Activated T-cell treated with anti-CD3 and anti-CD28 coated beads, Interleukin-2, amount 50 U/mL, for 4 hours (primary cell): ENCODE results near the gene CYP4Z1. TPM values are rescaled to one million over a fixed set of nuclear protein-coding genes. Genes with fewer than 3 reads are reported as not detected.
"Not testable (repeated sequence)": the region's sequence is repeated elsewhere in the genome, so short reads cannot be mapped to it uniquely, and the experiment has no call there.

Experiments
- ATAC-seq, 2 donors: fragments of 200-7000 bp; cut with Tn5 transposase; one replicate each; pipeline ENCODE4 v1.10.0; 2021
- DNase-seq: peaks from one replicate; pipeline ENCODE4 v3.0.0-alpha.2; 2020
- H3K27me3 Mint-ChIP-seq: one replicate; pipeline ENCODE4 v1.8.0; 2021; ENCODE audit warnings: low read depth, mixed read lengths
- H3K36me3 Mint-ChIP-seq: one replicate; pipeline ENCODE4 v1.8.0; 2022; ENCODE audit warnings: mixed read lengths; ENCODE audit not compliant: insufficient read depth
- H3K4me1 Mint-ChIP-seq: one replicate; pipeline ENCODE4 v1.8.0; 2021; ENCODE audit warnings: low read depth, mixed read lengths
- H3K4me3 Mint-ChIP-seq: one replicate; pipeline ENCODE4 v1.8.0; 2021; ENCODE audit warnings: mild to moderate bottlenecking, moderate library complexity, mixed read lengths
- H3K9me3 Mint-ChIP-seq: one replicate; pipeline ENCODE4 v1.8.0; 2021; ENCODE audit warnings: mixed read lengths
- total RNA-seq, 3 donors: library from RNA; stranded (reverse); gene quantifications; one replicate each; pipeline ENCODE4 v1.2.1, GENCODE V29; 2021

Gene CYP4Z1, protein sequence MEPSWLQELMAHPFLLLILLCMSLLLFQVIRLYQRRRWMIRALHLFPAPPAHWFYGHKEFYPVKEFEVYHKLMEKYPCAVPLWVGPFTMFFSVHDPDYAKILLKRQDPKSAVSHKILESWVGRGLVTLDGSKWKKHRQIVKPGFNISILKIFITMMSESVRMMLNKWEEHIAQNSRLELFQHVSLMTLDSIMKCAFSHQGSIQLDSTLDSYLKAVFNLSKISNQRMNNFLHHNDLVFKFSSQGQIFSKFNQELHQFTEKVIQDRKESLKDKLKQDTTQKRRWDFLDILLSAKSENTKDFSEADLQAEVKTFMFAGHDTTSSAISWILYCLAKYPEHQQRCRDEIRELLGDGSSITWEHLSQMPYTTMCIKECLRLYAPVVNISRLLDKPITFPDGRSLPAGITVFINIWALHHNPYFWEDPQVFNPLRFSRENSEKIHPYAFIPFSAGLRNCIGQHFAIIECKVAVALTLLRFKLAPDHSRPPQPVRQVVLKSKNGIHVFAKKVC
- not detected for total RNA-seq

DNA sequence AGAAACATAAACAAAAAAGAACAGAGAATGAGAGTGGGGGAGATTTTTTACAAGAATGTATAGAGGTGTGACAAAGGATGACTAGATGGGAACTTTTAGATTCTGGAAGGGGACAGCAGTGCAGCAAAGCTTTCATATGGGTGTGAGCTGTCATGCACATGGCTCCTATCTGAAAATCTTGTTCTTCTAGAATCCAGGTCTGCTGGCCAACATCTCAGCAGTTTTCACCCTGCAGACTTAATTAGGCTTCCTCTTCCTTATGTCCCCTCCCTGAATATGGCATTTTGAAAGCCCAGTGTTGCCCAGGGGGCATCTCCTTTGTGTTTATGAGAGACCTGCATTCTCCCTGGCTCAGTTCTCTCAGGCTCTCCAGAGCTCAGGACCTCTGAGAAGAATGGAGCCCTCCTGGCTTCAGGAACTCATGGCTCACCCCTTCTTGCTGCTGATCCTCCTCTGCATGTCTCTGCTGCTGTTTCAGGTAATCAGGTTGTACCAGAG, at the start of gene CYP4Z1:
Gene CYP4Z1, plus strand, starts transcription at position 135 of the 498 bp plus-strand sequence. Its CDS starts 260 bp downstream, at position 395.
- H3K4me3 Mint-ChIP-seq: no peak within 1 kb of the TSS
- H3K9me3 Mint-ChIP-seq: no peaks in the 10 kb centered on the region
- ATAC-seq (no peak), DNase-seq (no peak)
- H3K27me3 Mint-ChIP-seq: peaks cover 19% of the 10 kb centered on the region
- H3K36me3 Mint-ChIP-seq: no peaks in the 10 kb centered on the region
- H3K4me1 Mint-ChIP-seq: no peaks in the 10 kb centered on the region

DNA sequence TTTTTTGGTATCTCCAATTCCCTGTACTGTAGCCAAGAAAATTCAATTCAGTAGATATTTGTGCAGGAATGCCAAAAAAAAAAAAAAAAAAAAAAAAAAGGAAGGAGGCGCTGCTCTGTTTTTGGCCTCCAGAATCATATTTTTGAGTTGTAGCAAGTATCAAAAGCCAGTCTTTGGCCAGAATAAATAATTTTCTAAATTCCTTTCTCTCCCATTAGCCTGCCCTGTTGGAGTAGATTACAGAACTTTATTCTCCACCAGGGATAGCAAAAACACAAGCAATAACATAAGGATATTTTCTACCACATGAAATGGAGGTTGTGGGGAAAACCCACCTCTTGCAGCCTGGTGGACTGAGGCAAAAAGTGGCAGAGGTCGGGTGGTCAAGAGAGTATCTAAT, 46.0 kb upstream of the CYP4Z1 start:
- ATAC-seq: no peak
- Mint-ChIP-seq H3K27me3 (peaks cover 40% of the 10 kb centered on the region), H3K36me3 (no peaks in the 10 kb centered on the region), H3K9me3 (peaks cover 3% of the 10 kb centered on the region), H3K4me1 (no peaks in the 10 kb centered on the region), H3K4me3 (no peak overlapping the region)
- DNase-seq: no peak

DNA sequence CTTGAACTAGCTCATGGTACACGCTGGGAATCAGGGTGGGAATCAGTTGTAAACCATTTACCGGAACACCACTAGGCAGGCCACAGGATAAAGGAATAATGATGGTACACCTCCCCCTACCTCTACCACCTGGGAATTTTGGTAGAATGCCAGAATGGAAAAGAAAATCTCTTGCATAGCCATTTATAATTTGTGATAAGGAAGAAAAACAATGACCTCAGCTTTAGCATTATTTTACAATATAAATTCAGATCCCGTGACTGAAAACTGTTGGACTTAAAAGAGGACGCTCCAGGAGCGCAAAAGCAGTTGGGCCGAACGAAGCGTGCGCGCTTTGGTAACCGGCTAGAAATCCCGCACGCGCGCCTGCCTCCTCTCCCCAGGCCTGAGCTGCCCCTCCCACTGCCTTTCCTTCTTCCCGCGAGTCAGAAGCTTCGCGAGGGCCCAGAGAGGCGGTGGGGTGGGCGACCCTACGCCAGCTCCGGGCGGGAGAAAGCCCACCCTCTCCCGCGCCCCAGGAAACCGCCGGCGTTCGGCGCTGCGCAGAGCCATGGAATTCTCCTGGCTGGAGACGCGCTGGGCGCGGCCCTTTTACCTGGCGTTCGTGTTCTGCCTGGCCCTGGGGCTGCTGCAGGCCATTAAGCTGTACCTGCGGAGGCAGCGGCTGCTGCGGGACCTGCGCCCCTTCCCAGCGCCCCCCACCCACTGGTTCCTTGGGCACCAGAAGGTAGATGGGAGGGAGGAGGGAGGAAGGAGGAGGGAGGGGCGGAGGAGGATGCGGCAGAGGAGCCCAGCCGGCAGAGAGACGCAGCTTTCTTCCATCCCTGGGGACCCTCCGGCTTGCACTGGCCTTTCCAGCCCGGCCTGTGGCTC, 43.5 kb upstream of the CYP4Z1 start, which contains the start of gene CYP4X1:
Gene CYP4X1, plus strand, starts transcription at position 402 of the 873 bp plus-strand sequence. Its CDS starts 149 bp downstream, at position 551.
- no peaks in the 10 kb centered on the region for H3K36me3 Mint-ChIP-seq
- DNase-seq (no peak), ATAC-seq (no peak)
- H3K27me3 Mint-ChIP-seq: peaks cover 34% of the 10 kb centered on the region
- H3K4me3 Mint-ChIP-seq: no peak within 1 kb of the TSS
- no peaks in the 10 kb centered on the region for H3K4me1 Mint-ChIP-seq
- H3K9me3 Mint-ChIP-seq: no peaks in the 10 kb centered on the region

DNA sequence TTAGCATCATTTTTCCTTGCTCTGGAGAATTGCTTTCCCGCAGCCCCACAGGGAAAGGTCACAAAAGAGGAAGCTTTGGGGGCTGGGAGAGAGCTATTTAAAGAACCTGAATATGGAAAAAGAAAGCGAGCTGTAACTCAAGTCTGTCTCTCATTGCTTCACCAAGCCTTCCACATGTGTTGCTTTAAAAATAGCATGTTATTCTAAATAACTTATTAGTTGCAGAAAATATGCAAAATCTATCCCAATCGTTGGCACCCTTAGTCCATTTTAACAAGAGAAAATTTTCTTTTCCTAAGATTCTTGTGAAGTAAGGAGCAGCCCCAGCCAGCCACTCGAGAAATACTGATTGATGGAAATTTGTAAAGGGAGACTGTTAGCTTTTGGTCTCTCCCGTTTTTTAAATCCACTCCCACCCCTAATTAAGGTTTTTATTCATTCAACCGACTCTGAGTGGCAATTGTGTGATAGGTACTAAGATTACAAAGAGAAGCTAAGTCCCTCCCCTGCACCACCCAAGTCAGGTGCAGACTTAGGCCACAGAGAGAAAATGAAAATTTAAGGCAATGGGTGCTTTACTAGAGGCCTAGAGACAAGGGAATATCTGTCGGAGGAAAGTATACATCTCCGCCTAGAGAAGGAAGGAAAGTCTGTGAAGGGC, 42.8 kb upstream of the CYP4Z1 start:
- no peaks in the 10 kb centered on the region for H3K36me3 Mint-ChIP-seq
- no peaks in the 10 kb centered on the region for H3K9me3 Mint-ChIP-seq
- DNase-seq (no peak), ATAC-seq (no peak)
- no peak overlapping the region for H3K4me3 Mint-ChIP-seq
- peaks cover 34% of the 10 kb centered on the region for H3K27me3 Mint-ChIP-seq
- no peaks in the 10 kb centered on the region for H3K4me1 Mint-ChIP-seq

DNA sequence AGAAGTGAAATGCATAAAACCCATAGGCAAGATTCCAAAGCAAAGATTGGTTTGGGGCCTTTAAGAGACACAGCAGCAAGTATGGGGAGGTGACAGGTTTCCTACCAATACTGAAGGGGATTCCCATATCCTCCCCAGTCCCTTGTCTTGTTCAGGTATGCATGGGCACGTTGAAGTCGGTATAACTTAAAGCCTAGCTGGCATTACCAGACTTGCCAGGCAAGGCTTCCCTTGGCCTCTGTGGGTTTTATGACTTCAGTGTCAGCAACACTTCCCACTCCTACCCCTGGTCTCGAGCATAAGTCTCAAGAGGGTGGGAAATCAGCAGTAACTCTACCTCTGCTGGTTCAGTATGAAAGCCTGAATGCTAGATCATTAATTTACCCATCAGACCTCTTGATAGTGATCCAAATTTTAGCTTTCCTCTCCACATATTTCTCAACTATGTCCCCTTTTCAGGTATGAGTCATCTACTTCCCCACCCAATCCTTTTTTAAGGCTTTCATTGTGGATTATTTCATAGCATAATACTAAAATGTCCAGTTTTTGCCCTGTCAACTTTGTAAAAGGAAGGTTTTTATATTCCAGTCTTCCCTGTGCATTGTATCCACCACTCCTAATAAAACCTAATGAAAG, 36.7 kb upstream of the CYP4Z1 start:
- ATAC-seq: no peak
- Mint-ChIP-seq H3K9me3 (no peaks in the 10 kb centered on the region), H3K27me3 (peaks cover 22% of the 10 kb centered on the region), H3K4me3 (no peak overlapping the region), H3K4me1 (no peaks in the 10 kb centered on the region), H3K36me3 (no peaks in the 10 kb centered on the region)
- DNase-seq: no peak

DNA sequence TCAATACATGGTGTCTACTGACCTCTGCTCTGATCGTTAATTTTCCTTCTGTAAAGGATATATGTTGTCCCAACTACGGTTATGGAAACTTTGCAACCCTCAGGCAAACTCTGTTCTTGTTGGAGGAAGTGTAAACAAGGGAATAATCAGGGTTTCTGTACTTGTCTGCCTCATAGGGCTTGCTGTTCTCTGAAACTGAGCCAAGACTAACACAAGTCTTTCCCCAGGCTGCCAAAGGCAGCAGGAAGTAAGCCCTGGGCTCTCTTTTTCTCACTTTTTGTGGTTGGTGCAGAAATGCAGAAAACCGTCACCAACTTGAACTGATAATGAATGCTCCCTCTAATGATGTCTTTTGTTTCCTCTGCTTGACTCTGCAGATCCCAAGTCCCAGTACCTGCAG, 36.0 kb upstream of the CYP4Z1 start:
- Mint-ChIP-seq H3K9me3 (no peaks in the 10 kb centered on the region), H3K4me1 (no peaks in the 10 kb centered on the region), H3K36me3 (no peaks in the 10 kb centered on the region), H3K4me3 (no peak overlapping the region), H3K27me3 (peaks cover 16% of the 10 kb centered on the region)
- no peak for DNase-seq
- no peak for ATAC-seq

DNA sequence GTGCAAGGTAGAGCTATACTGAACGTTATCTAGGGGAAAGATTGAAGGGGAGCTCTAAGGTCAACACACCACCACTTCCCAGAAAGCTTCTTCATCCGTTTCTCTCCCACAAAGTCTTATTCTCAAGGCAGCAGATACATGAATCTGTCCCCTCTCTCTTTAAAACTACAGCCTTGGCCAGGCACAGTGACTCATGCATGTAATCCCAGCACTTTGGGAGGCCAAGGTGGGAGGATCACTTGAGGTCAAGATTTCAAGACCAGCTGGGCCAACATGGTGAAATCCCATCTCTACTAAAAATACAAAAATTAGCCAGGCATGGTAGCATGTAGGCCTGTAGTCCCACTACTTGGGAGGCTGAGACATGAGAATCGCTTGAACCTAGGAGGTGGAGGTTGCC, 35.4 kb upstream of the CYP4Z1 start:
- Mint-ChIP-seq H3K9me3 (no peaks in the 10 kb centered on the region), H3K36me3 (no peaks in the 10 kb centered on the region), H3K4me3 (no peak overlapping the region), H3K4me1 (no peaks in the 10 kb centered on the region), H3K27me3 (peaks cover 16% of the 10 kb centered on the region)
- ATAC-seq (no peak), DNase-seq (no peak)

DNA sequence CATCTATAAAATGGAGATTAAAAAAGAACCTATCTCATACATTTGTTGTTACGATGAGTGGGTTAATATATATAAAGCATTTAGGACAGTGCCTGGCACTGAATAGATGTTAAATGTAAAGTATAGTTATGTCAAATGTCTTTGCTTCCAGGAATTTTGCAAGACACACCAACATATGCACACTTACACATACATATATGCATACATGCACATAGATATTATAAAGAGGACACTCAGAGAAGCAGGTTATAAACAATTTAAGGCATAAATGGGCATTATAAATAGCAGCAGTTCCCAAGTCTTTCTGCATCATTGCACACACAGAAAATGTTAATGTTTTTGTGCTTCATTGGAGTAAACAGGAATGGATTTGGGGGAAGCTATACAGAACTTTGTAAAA, 30.3 kb upstream of the CYP4Z1 start:
- H3K27me3 Mint-ChIP-seq: peaks cover 17% of the 10 kb centered on the region
- ATAC-seq (no peak), DNase-seq (no peak)
- no peak overlapping the region for H3K4me3 Mint-ChIP-seq
- no peaks in the 10 kb centered on the region for H3K36me3 Mint-ChIP-seq
- H3K9me3 Mint-ChIP-seq: no peaks in the 10 kb centered on the region
- no peaks in the 10 kb centered on the region for H3K4me1 Mint-ChIP-seq

DNA sequence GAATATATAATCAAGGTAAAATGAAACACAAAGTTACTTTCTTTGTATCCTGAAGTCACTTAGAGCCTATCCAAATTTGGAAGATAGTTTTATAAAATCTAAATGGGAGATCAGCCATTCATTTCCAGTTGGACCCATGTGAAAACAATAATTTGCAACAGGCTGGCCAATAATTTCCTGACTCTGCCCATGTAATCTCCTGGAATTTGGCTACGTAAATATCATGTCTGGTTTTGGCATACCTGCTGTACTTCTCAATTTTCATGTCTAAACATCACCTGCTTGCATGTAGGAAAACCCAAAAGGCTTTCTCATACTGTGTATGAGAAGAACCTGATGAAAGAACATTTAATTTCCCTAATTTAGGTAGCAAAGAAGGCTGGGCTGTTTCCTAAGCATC, 7.7 kb upstream of the CYP4Z1 start:
- no peaks in the 10 kb centered on the region for H3K36me3 Mint-ChIP-seq
- H3K9me3 Mint-ChIP-seq: peaks cover 9% of the 10 kb centered on the region
- ATAC-seq: no peak
- no peaks in the 10 kb centered on the region for H3K4me1 Mint-ChIP-seq
- no peak for DNase-seq
- H3K4me3 Mint-ChIP-seq: no peak overlapping the region
- peaks cover 40% of the 10 kb centered on the region for H3K27me3 Mint-ChIP-seq

DNA sequence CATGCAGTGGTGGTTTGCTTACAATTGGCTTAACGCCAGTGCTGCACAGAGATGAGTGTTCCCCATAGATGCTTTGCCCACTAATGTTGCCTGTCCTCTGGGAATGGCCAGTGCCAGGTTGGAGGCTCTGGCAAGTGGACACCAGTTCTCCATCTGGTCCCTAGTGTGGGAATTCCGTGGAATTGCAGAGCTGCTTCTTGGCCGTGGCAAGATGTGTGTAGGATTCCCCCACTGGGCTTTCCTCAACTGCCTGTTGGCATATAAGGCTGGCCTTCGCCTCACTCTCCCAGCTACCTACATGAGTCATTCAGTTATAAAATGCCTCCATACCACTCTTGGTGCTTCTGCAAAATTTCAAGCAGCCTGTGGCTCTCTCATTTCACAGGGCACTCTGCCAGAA, 2.0 kb downstream of the CYP4Z1 start:
- not testable (repeated sequence) for H3K4me3 Mint-ChIP-seq, H3K36me3 Mint-ChIP-seq, H3K9me3 Mint-ChIP-seq, H3K4me1 Mint-ChIP-seq, H3K27me3 Mint-ChIP-seq, ATAC-seq, DNase-seq

DNA sequence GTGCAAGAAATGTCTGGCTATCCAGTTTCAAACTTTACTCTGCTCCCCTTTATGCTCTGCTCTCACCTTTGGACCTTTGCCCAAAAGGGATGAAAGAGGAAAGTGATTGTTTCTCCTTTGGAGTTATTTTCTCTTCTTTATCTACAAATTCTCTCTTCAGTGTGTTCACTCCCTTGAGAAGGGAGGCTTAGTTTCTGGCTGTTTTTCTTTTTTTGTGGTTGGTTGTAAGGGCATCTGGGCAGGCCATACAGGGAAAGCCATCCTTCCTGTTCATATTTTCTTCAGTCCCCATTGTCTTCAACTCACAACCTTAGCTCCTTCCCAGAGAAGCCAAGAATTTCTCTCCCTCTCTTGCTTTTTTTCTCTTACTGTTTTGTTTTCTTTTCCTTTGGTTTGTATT, 2.5 kb downstream of the CYP4Z1 start:
- H3K4me1 Mint-ChIP-seq, DNase-seq, H3K36me3 Mint-ChIP-seq, H3K9me3 Mint-ChIP-seq, H3K4me3 Mint-ChIP-seq, ATAC-seq, H3K27me3 Mint-ChIP-seq: not testable (repeated sequence)

DNA sequence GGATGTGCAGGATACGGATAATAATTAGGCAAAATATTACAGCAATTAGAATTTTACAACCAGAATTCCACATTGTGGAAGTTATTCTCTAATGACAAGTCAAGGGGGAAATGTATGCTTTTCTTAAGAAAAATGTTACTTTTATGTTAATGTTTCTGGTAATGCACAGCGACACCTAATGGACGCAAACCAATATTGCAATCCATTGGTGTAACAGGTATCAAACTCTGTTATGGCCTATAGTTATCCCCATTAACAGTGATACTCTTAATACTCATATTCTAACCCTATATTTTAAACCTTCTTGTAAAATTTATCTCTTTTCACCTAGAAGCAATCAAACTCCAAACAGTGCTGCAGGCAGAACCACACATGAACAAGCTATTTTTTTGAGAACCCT, 22.3 kb downstream of the CYP4Z1 start:
- not testable (repeated sequence) for H3K27me3 Mint-ChIP-seq, DNase-seq, H3K36me3 Mint-ChIP-seq, H3K4me1 Mint-ChIP-seq, H3K4me3 Mint-ChIP-seq, H3K9me3 Mint-ChIP-seq, ATAC-seq

DNA sequence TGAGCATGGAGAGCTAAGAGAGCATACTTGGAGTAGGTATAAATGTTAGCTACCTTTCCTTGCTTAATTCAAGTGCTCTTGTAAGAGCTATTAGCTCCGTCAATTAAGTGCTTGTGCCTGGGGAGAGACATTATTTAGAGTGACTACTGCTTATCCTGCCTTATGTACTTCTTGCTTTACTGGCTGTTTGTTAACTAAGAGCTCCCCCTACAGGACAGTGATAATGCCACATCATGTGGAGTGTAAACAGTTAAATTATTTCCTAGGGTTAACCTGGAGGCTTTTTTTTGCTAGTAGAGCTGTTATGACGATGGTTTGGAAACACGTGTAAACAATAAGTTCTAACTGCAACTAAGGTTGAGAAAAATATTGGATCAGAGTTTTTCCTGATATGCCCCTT, 24.4 kb downstream of the CYP4Z1 start:
- not testable (repeated sequence) for H3K4me3 Mint-ChIP-seq, H3K4me1 Mint-ChIP-seq, ATAC-seq, DNase-seq, H3K36me3 Mint-ChIP-seq, H3K27me3 Mint-ChIP-seq, H3K9me3 Mint-ChIP-seq

DNA sequence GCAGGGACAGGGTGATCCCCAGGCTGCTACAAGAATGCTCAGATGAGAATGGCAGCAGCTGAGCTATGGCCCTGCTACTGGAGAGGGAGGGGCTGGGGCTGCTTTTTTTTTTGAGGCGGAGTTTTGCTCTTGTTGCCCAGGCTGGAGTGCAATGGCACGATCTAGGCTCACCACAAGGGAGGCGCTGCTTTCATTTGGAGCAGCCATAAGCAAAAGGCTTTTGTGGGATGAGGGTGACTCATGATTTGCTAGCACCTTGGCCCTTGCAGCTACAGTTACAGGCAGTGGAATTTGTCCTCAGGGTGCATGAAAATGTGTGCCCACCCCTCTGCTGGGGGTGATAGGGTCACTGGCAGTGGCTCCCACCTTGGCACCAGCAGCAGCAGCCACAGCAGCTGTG, 37.8 kb downstream of the CYP4Z1 start:
- Mint-ChIP-seq H3K9me3 (peaks cover 24% of the 10 kb centered on the region), H3K4me3 (no peak overlapping the region), H3K4me1 (no peaks in the 10 kb centered on the region), H3K27me3 (peaks cover 21% of the 10 kb centered on the region), H3K36me3 (no peaks in the 10 kb centered on the region)
- ATAC-seq (no peak), DNase-seq (no peak)
